Suprapubic skin (tissue), 4 donors: Measurements from ENCODE around the gene MVB12A. TPM values are rescaled to one million over a fixed set of nuclear protein-coding genes. Genes with fewer than 3 reads are reported as not detected.

Experiments
- DNase-seq, 2 donors: peaks; one replicate each; pipeline ENCODE4 v3.0.0-alpha.2; 2019; ENCODE audit warnings: low spot score in 2 of 2
- H3K27ac ChIP-seq: fragments of 200-600 bp; sonication (generic); one replicate; pipeline ENCODE4 v1.5.1; 2019
- H3K27me3 ChIP-seq: fragments of 200-600 bp; sonication (generic); one replicate; pipeline ENCODE4 v1.5.1; 2019
- H3K36me3 ChIP-seq: fragments of 200-600 bp; sonication (generic); one replicate; pipeline ENCODE4 v1.5.1; 2019
- H3K4me1 ChIP-seq: fragments of 200-600 bp; sonication (generic); one replicate; pipeline ENCODE4 v1.5.1; 2019
- H3K4me3 ChIP-seq: fragments of 200-600 bp; sonication (generic); one replicate; pipeline ENCODE4 v1.5.1; 2019; ENCODE audit warnings: mild to moderate bottlenecking
- H3K9me3 ChIP-seq: fragments of 200-600 bp; sonication (generic); one replicate; pipeline ENCODE4 v1.5.1; 2019
- EP300 ChIP-seq: sonication (generic); formaldehyde crosslinking; IDR thresholded peaks from one replicate; pipeline ENCODE4 v1.6.1; 2017; ENCODE audit warnings: antibody characterized with exemption
- POLR2A ChIP-seq, 2 donors: fragments of 450-650 bp; IDR thresholded peaks; one replicate each; pipeline ENCODE4 v1.6.1; 2017; ENCODE audit warnings: antibody characterized with exemption in 2 of 2, mild to moderate bottlenecking in 2 of 2, moderate library complexity in 2 of 2
- POLR2AphosphoS5 ChIP-seq, 3 donors: sonication (generic); formaldehyde crosslinking; IDR thresholded peaks; one replicate each; pipeline ENCODE4 v1.6.1; 2017; ENCODE audit warnings: antibody characterized with exemption in 3 of 3
- WGBS: methylation state at CpG from one replicate; pipeline ENCODE4 v1.1.5; 2018; 5-methylcytosine and 5-hydroxymethylcytosine counted together
- total RNA-seq, 4 donors: library from RNA; depleted of rRNA; stranded (reverse); fragments of >200 nt; gene quantifications; one replicate each; pipeline ENCODE4 v1.1.0, GENCODE V29; 2016
- TF ChIP-seq, protein P1 (sequence below), 2 donors: fragments of 200-600 bp in 1 of 2; fragments of 450-650 bp in 1 of 2; sonication (generic) in 1 of 2; IDR thresholded peaks; one replicate each; pipeline ENCODE4 v1.5.1; 2016 to 2019; ENCODE audit warnings: antibody characterized with exemption in 2 of 2, mild to moderate bottlenecking in 1 of 2, moderate library complexity in 1 of 2

Gene MVB12A
- total RNA-seq, 4 donors from 2014 or later, result 44.2 to 71.3 (median 60.5) TPM

DNA sequence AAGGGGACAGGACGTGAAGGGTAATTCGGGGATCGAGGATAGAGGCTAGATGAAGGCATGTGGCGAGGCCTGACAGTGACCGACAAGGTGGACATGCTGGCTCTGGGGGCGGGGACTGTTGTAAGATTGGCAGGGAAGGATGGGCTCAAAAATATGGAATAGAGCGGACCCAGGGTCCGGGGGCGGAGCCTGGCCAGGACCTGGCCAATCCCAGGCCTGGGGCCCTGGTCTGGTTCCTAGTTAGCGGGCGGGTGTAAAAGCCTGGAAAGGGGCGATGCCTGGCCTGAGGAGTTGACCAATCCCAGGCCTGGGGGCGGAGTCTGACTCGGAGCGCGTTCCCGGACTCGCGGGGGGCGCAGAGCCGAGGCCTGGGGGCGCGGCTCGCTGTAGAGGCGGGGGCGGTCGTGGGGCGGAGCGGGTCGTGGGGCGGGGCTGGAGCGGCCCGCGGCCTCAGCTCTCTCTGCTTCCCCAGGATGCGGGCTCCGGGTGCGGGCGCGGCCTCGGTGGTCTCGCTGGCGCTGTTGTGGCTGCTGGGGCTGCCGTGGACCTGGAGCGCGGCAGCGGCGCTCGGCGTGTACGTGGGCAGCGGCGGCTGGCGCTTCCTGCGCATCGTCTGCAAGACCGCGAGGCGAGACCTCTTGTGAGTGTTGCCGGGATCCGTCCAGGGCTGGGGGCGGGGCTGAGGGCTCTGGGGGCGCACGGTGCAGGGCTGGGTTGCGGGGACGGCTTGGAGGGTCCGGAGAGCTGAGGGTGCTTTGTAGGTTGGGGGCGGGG lies 50.4 kb downstream of the MVB12A start, which contains the start of gene SLC27A1:
Gene SLC27A1 (plus strand): TSS at position 457 of the 774 bp plus-strand sequence. CDS start 17 bp downstream, at position 474.
- H3K27me3 ChIP-seq, result no peaks in the 10 kb centered on the region
- 0% methylated on average over 29 of the region's 67 CpGs for WGBS
- DNase-seq, result peak; percentile 99
- peak within 1 kb of the TSS; percentile 83 for H3K27ac ChIP-seq
- TF ChIP-seq POLR2A (IDR thresholded peaks at IDR 0.05), result no peak
- TF ChIP-seq, protein P1, sequence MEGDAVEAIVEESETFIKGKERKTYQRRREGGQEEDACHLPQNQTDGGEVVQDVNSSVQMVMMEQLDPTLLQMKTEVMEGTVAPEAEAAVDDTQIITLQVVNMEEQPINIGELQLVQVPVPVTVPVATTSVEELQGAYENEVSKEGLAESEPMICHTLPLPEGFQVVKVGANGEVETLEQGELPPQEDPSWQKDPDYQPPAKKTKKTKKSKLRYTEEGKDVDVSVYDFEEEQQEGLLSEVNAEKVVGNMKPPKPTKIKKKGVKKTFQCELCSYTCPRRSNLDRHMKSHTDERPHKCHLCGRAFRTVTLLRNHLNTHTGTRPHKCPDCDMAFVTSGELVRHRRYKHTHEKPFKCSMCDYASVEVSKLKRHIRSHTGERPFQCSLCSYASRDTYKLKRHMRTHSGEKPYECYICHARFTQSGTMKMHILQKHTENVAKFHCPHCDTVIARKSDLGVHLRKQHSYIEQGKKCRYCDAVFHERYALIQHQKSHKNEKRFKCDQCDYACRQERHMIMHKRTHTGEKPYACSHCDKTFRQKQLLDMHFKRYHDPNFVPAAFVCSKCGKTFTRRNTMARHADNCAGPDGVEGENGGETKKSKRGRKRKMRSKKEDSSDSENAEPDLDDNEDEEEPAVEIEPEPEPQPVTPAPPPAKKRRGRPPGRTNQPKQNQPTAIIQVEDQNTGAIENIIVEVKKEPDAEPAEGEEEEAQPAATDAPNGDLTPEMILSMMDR (IDR thresholded peaks at IDR 0.05), result no peak
- peak in 1 of 3 donors; percentile 38 for TF ChIP-seq POLR2AphosphoS5 (IDR thresholded peaks at IDR 0.05)
- no peaks in the 10 kb centered on the region for H3K9me3 ChIP-seq
- peaks cover 48% of the 10 kb centered on the region for H3K4me1 ChIP-seq
- H3K4me3 ChIP-seq, result peak within 1 kb of the TSS; percentile 74
- H3K36me3 ChIP-seq, result no peaks in the 10 kb centered on the region

DNA sequence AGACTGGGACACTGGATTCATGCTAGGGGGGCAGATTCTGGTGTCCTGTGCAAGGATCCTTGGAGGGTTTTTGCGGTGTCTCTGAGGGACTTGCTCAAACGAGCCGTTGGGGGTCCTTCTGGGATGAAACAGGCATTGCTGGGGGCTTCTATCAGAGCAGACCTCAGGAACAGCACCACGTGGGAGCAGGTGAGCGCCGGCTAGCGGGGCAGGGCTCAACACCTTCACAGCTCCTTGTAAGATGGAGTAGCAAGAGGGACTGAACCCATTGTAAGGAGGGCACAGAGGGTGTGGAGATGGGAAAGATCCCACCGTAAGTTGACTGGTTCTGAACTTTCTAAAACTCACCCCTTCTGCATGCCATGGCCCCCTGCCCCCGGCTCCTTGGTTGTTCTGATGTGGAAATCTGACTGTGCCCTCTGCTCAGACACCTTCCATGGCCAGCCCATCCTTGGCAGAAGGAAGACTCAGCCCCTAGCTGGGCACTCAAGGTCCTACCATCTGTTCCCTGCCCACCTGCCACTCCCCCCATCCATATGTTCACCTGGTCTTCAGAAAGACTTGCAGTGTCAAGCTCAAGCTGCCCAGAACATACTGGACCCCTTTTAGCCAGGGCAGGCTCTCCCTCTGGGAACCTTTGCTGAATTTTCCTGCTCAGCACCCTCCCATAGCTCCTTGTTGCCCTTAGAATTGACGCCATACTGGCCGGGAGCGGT lies 51.7 kb downstream of the MVB12A start:
- H3K9me3 ChIP-seq, result no peaks in the 10 kb centered on the region
- peaks cover 54% of the 10 kb centered on the region for H3K4me1 ChIP-seq
- 51% methylated on average over 12 of the region's 12 CpGs for WGBS
- no peak for TF ChIP-seq POLR2A (IDR thresholded peaks at IDR 0.05)
- TF ChIP-seq, protein P1 (IDR thresholded peaks at IDR 0.05), result no peak
- no peak for TF ChIP-seq POLR2AphosphoS5 (IDR thresholded peaks at IDR 0.05)
- TF ChIP-seq EP300, result no peak
- no peaks in the 10 kb centered on the region for H3K27me3 ChIP-seq
- H3K4me3 ChIP-seq, result peak overlapping the region; percentile 74
- no peak for DNase-seq
- no peaks in the 10 kb centered on the region for H3K36me3 ChIP-seq
- peak overlapping the region; percentile 83 for H3K27ac ChIP-seq

DNA sequence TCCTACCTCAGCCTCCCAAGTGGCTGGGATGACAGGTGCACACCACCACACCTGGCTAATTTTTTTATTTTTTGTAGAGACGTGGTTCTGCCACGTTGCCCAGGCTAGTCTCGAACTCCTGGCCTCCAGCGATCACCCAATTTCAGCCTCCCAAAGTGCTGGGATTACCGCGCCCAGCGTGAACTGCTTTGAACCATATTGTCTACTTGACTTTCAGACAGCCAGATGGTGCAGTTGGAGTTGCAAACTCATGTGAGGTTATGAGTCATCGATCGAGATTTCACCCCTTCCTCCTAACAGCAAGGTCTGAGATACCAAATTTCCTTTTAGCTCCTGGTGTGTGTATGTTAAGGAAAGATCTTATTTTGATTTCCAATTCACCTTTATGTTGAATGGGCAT lies 53.2 kb downstream of the MVB12A start:
- H3K4me3 ChIP-seq, result no peak overlapping the region
- H3K27me3 ChIP-seq, result no peaks in the 10 kb centered on the region
- H3K36me3 ChIP-seq, result no peaks in the 10 kb centered on the region
- H3K4me1 ChIP-seq, result peaks cover 45% of the 10 kb centered on the region
- DNase-seq, result no peak
- WGBS, result 60% methylated on average over 9 of the region's 9 CpGs
- no peak overlapping the region for H3K27ac ChIP-seq
- TF ChIP-seq POLR2AphosphoS5 (IDR thresholded peaks at IDR 0.05), result no peak
- no peak for TF ChIP-seq POLR2A (IDR thresholded peaks at IDR 0.05)
- TF ChIP-seq, protein P1 (IDR thresholded peaks at IDR 0.05), result no peak
- no peak for TF ChIP-seq EP300
- no peaks in the 10 kb centered on the region for H3K9me3 ChIP-seq

Other genes starting within 250 kb of the MVB12A start
- gene USE1, start 204.7 kb upstream of the MVB12A start, total RNA-seq, result 10 to 100 TPM; 17.3 to 25.2 (median 21.6) TPM
- 1 to 10 TPM; 2.7 to 9.7 (median 4.8) TPM for gene OCEL1, start 193.8 kb upstream of the MVB12A start, total RNA-seq
- gene NR2F6, start 174.1 kb upstream of the MVB12A start, total RNA-seq, result 10 to 100 TPM; 25.8 to 79.3 (median 54.8) TPM
- gene USHBP1, start 155.3 kb upstream of the MVB12A start, total RNA-seq, result 1 to 10 TPM; 1.2 to 8.4 (median 2.1) TPM
- 10 to 100 TPM; 54.6 to 66.8 (median 63.7) TPM for gene BABAM1, start 152.6 kb upstream of the MVB12A start, total RNA-seq
- 1 to 10 TPM in 3 of 4 donors, under 1 TPM in 1; 0.30 to 2.5 (median 1.5) TPM for gene ANKLE1, start 138.1 kb upstream of the MVB12A start, total RNA-seq
- gene ABHD8, start 116.6 kb upstream of the MVB12A start, total RNA-seq, result 10 to 100 TPM in 3 of 4 donors, 1 to 10 TPM in 1; 9.7 to 15.7 (median 13.6) TPM
- gene MRPL34, start 114.2 kb upstream of the MVB12A start, total RNA-seq, result 10 to 100 TPM; 42.7 to 89.5 (median 73.1) TPM
- 10 to 100 TPM; 17.9 to 35.2 (median 22.8) TPM for gene DDA1, start 110.5 kb upstream of the MVB12A start, total RNA-seq
- gene ANO8, start 85.2 kb upstream of the MVB12A start, total RNA-seq, result 10 to 100 TPM; 29.9 to 47.1 (median 37.1) TPM
- 10 to 100 TPM; 18.7 to 29.0 (median 25.2) TPM for gene GTPBP3, start 82.5 kb upstream of the MVB12A start, total RNA-seq
- gene PLVAP, start 42.7 kb upstream of the MVB12A start, total RNA-seq, result 10 to 100 TPM; 25.5 to 83.1 (median 26.6) TPM
- gene CCDC194, start 25.9 kb upstream of the MVB12A start, total RNA-seq, result not detected
- gene BST2, start 14.4 kb upstream of the MVB12A start, total RNA-seq, result 10 to 100 TPM in 2 of 4 donors, 1 to 10 TPM in 2; 6.6 to 19.7 (median 10.5) TPM
- gene TMEM221, start 28.6 kb downstream of the MVB12A start, total RNA-seq, result 1 to 10 TPM in 1 of 4 donors, under 1 TPM in 2, not detected in 1; 0.39 to 1.2 (median 0.68) TPM
- not detected for gene NXNL1, start 40.9 kb downstream of the MVB12A start, total RNA-seq
- gene SLC27A1, start 50.5 kb downstream of the MVB12A start, total RNA-seq, result 10 to 100 TPM; 25.3 to 53.4 (median 39.5) TPM
- 100 to 1,000 TPM in 1 of 4 donors, 10 to 100 TPM in 3; 58.0 to 108 (median 92.9) TPM for gene PGLS, start 91.6 kb downstream of the MVB12A start, total RNA-seq
- gene COLGALT1, start 135.6 kb downstream of the MVB12A start, total RNA-seq, result 10 to 100 TPM; 52.4 to 83.8 (median 60.7) TPM